NCI-H345 treated with DMSO at 0.1 percent for 48 hours (cell line): ENCODE results near the gene PAPPA2.

ENCODE experiments used
- DNase-seq: peaks from one replicate; lab custom pipeline; 2025; ENCODE audit not compliant: unreplicated experiment; lab: John Stamatoyannopoulos, UW

Gene PAPPA2

GRCh38 chr1:176796583-176796982, 333.6 kb downstream of the PAPPA2 start:
- no peak for DNase-seq

GRCh38 chr1:176799327-176799726, 336.4 kb downstream of the PAPPA2 start:
- no peak for DNase-seq

GRCh38 chr1:176800978-176801513, 338.1 kb downstream of the PAPPA2 start:
- no peak for DNase-seq

- no peak for DNase-seq
Observed at GRCh38 chr1:176801514-176802020, 338.6 kb downstream of the PAPPA2 start.

- no peak for DNase-seq
Observed at GRCh38 chr1:176802316-176802715, 339.3 kb downstream of the PAPPA2 start.

GRCh38 chr1:176803042-176803441, 340.1 kb downstream of the PAPPA2 start:
- no peak for DNase-seq

- no peak for DNase-seq
Observed at GRCh38 chr1:176803596-176803995, 340.6 kb downstream of the PAPPA2 start.

- DNase-seq, result no peak
Observed at GRCh38 chr1:176809292-176809691, 346.3 kb downstream of the PAPPA2 start.

- DNase-seq, result no peak
Observed at GRCh38 chr1:176811511-176812288, 348.7 kb downstream of the PAPPA2 start.

- DNase-seq, result no peak
Observed at GRCh38 chr1:176815621-176816020, 352.6 kb downstream of the PAPPA2 start.

GRCh38 chr1:176816232-176816631, 353.3 kb downstream of the PAPPA2 start:
- DNase-seq, result no peak

GRCh38 chr1:176820391-176821031, 357.5 kb downstream of the PAPPA2 start:
- no peak for DNase-seq

GRCh38 chr1:176826265-176826664, 363.3 kb downstream of the PAPPA2 start:
- DNase-seq, result peak; percentile 77

GRCh38 chr1:176829261-176829660, 366.3 kb downstream of the PAPPA2 start:
- DNase-seq, result no peak

- DNase-seq, result no peak
Observed at GRCh38 chr1:176831150-176831549, 368.2 kb downstream of the PAPPA2 start.

GRCh38 chr1:176837708-176838107, 374.7 kb downstream of the PAPPA2 start:
- DNase-seq, result no peak

- no peak for DNase-seq
Observed at GRCh38 chr1:176838276-176838995, 375.5 kb downstream of the PAPPA2 start.

GRCh38 chr1:176839216-176839615, 376.2 kb downstream of the PAPPA2 start:
- no peak for DNase-seq

GRCh38 chr1:176841238-176841637, 378.3 kb downstream of the PAPPA2 start:
- no peak for DNase-seq

GRCh38 chr1:176843352-176844297, 380.6 kb downstream of the PAPPA2 start:
- peak; percentile 26 for DNase-seq
